ENCODE results near the gene VTI1B.
"Not testable (repeated sequence)": the region's sequence is repeated elsewhere in the genome, so short reads cannot be mapped to it uniquely, and the experiment has no call there.

The VTI1B gene

DNA sequence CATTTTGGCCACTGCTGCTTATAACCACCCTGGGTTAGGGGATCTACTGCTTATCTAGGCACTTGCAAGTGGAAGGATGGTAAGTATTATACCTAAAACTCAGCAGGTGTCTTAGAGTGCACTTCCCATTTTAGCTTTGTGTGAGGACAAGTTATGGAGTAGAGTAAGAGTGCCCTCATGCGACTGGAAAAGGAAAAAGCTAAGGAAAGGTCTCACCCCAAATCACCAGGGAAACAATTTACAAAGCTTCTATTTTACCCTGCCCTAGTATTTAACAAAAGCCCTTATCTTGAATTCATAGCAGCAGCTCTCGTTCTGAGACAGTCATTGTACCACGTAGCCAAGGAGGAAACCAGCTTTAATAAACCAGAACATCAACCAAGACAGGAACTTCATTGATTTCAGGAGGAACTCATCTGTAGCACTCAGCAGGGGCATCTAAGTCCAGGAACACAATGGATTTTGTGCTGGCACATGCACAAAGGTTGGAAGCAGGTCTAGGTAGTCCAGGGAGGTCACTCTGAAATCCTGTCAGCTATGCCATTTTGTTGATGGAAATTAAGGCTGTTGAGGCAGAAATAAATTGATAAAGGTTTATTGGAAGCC is 30.2 kb upstream of the VTI1B start:
- TF ChIP-seq EZH2phosphoT487 (conservative IDR thresholded peaks at IDR 0.05; ENCODE audit: low read length) = no peak
- TF ChIP-seq, protein P1, sequence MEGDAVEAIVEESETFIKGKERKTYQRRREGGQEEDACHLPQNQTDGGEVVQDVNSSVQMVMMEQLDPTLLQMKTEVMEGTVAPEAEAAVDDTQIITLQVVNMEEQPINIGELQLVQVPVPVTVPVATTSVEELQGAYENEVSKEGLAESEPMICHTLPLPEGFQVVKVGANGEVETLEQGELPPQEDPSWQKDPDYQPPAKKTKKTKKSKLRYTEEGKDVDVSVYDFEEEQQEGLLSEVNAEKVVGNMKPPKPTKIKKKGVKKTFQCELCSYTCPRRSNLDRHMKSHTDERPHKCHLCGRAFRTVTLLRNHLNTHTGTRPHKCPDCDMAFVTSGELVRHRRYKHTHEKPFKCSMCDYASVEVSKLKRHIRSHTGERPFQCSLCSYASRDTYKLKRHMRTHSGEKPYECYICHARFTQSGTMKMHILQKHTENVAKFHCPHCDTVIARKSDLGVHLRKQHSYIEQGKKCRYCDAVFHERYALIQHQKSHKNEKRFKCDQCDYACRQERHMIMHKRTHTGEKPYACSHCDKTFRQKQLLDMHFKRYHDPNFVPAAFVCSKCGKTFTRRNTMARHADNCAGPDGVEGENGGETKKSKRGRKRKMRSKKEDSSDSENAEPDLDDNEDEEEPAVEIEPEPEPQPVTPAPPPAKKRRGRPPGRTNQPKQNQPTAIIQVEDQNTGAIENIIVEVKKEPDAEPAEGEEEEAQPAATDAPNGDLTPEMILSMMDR (IDR thresholded peaks at IDR 0.05; ENCODE audit: insufficient read depth, low read length, poor library complexity, severe bottlenecking) = peak; percentile 56
- no peaks in the 10 kb centered on the region for H3F3A ChIP-seq (ENCODE audit: insufficient read depth)
- H3K9me2 ChIP-seq (replicated peaks; ENCODE audit: insufficient read depth, low read length) = no peaks in the 10 kb centered on the region
- peaks cover 12% of the 10 kb centered on the region; the same call in 1 of the 2 replicates for H3K9me3 ChIP-seq (ENCODE audit: insufficient read depth, low read length)
- no peaks in the 10 kb centered on the region for H3K27me3 ChIP-seq (ENCODE audit: low read length)
- no peaks in the 10 kb centered on the region for H4K20me1 ChIP-seq (ENCODE audit: low read depth, low read length)
- no peaks in the 10 kb centered on the region for H3K79me2 ChIP-seq (ENCODE audit: insufficient read depth, low read length)
- H2AFZ ChIP-seq (ENCODE audit: low read depth, low read length, severe bottlenecking) = no peak overlapping the region
- no peak overlapping the region for H3K9ac ChIP-seq (ENCODE audit: low read length)
- H3K4me3 ChIP-seq (ENCODE audit: insufficient read depth, low read length, poor library complexity, severe bottlenecking) = no peak overlapping the region
- H3K36me3 ChIP-seq (ENCODE audit: low read length) = no peaks in the 10 kb centered on the region
- H3K4me2 ChIP-seq (ENCODE audit: low read depth, low read length, poor library complexity, severe bottlenecking) = no peak overlapping the region
- no peak overlapping the region for H3K27ac ChIP-seq (ENCODE audit: low read depth, low read length)

DNA sequence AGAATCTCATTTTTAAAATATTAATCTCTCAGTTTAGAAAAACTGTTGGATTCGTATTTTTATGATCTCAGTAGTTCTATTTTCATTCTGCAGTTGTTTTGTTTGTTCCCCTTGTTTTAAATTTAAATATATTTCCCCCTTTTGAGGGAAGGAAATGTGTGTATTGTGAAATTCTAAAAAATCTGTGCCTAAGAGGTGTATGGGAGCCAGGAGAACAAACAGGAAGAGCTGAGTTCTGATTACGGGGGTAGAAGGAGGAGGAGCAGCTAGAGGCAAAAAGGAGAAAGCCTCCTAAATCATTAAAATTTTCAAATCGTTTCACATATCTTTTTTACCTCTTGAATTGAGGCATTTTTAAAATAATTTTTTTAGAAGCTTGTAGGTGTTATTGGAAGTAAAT is 29.6 kb upstream of the VTI1B start:
- Histone ChIP-seq H2AFZ (ENCODE audit: low read depth, low read length, severe bottlenecking) (no peak overlapping the region), H3K4me2 (ENCODE audit: low read depth, low read length, poor library complexity, severe bottlenecking) (no peak overlapping the region), H3K79me2 (ENCODE audit: insufficient read depth, low read length) (no peaks in the 10 kb centered on the region)

DNA sequence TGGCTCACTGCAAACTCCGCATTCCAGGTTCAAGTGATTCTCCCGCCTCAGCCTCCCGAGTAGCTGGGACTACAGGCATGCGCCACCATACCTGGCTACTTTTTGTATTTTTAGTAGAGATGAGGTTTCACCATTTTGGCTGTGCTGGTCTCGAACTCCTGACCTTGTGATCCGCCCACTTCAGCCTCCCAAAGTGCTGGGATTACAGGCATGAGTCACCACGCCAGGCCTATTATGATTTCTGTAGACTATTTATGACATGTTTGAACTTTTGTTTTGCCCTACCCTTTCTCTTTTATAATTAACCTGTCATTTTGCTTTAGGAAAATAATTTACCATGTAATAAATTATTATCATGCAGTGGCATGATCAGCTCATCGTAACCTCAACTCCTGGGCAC is 27.1 kb upstream of the VTI1B start, which contains the start of gene RDH12:
TSS of gene RDH12 (plus strand) at position 395 of the 400 bp plus-strand sequence. CDS start 20,757 bp downstream, outside the sequence.
- not testable (repeated sequence) for H3K9ac ChIP-seq (ENCODE audit: low read length); H3K9me3 ChIP-seq (ENCODE audit: insufficient read depth, low read length); H3K27ac ChIP-seq (ENCODE audit: low read depth, low read length); H3K4me3 ChIP-seq (ENCODE audit: insufficient read depth, low read length, poor library complexity, severe bottlenecking); H4K20me1 ChIP-seq (ENCODE audit: low read depth, low read length); H3K27me3 ChIP-seq (ENCODE audit: low read length); H2AFZ ChIP-seq (ENCODE audit: low read depth, low read length, severe bottlenecking); H3K4me2 ChIP-seq (ENCODE audit: low read depth, low read length, poor library complexity, severe bottlenecking); H3K79me2 ChIP-seq (ENCODE audit: insufficient read depth, low read length); H3K36me3 ChIP-seq (ENCODE audit: low read length); H3F3A ChIP-seq (ENCODE audit: insufficient read depth); H3K9me2 ChIP-seq (replicated peaks; ENCODE audit: insufficient read depth, low read length)

More for the DNA sequence above, 29.6 kb upstream of the VTI1B start:
- Histone ChIP-seq H3K9me3 (ENCODE audit: insufficient read depth, low read length) (peaks cover 7% of the 10 kb centered on the region; the same call in 1 of the 2 replicates), H4K20me1 (ENCODE audit: low read depth, low read length) (no peaks in the 10 kb centered on the region), H3K27ac (ENCODE audit: low read depth, low read length) (no peak overlapping the region), H3K36me3 (ENCODE audit: low read length) (no peaks in the 10 kb centered on the region), H3F3A (ENCODE audit: insufficient read depth) (no peaks in the 10 kb centered on the region), H3K9me2 (replicated peaks; ENCODE audit: insufficient read depth, low read length) (no peaks in the 10 kb centered on the region), H3K27me3 (ENCODE audit: low read length) (no peaks in the 10 kb centered on the region), H3K9ac (ENCODE audit: low read length) (no peak overlapping the region), H3K4me3 (ENCODE audit: insufficient read depth, low read length, poor library complexity, severe bottlenecking) (no peak overlapping the region)
- TF ChIP-seq EZH2phosphoT487 (conservative IDR thresholded peaks at IDR 0.05; ENCODE audit: low read length) = no peak
- TF ChIP-seq, protein P1 (IDR thresholded peaks at IDR 0.05; ENCODE audit: insufficient read depth, low read length, poor library complexity, severe bottlenecking) = no peak

DNA sequence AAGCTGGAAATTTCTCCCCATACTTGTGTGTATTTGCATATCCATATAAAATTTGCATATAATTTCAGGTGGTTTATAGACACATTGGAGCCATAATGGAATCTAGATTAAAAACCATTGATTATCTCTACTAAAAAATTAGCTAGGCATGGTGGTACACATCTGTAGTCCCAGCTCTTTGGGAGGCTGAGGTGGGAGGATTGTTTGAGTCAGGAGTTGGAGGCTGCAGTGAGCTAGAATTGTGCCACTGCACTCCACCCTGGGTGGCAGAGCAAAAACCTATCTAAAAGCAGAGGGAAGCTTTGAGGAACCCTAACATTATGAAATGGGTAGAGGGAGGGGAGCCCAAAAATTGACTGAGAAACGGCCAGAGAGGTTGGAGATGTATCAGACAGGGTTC is 23.7 kb upstream of the VTI1B start:
- no peak overlapping the region for H3K27ac ChIP-seq (ENCODE audit: low read depth, low read length)
- peaks cover 18% of the 10 kb centered on the region for H3K79me2 ChIP-seq (ENCODE audit: insufficient read depth, low read length)
- no peaks in the 10 kb centered on the region for H3K27me3 ChIP-seq (ENCODE audit: low read length)
- H3K9ac ChIP-seq (ENCODE audit: low read length) = no peak overlapping the region
- no peaks in the 10 kb centered on the region for H3K9me3 ChIP-seq (ENCODE audit: insufficient read depth, low read length)
- H3K4me2 ChIP-seq (ENCODE audit: low read depth, low read length, poor library complexity, severe bottlenecking) = no peak overlapping the region
- no peak overlapping the region for H3K4me3 ChIP-seq (ENCODE audit: insufficient read depth, low read length, poor library complexity, severe bottlenecking)
- no peak overlapping the region for H2AFZ ChIP-seq (ENCODE audit: low read depth, low read length, severe bottlenecking)
- no peaks in the 10 kb centered on the region for H3K36me3 ChIP-seq (ENCODE audit: low read length)
- no peaks in the 10 kb centered on the region for H3K9me2 ChIP-seq (replicated peaks; ENCODE audit: insufficient read depth, low read length)
- no peaks in the 10 kb centered on the region for H4K20me1 ChIP-seq (ENCODE audit: low read depth, low read length)
- TF ChIP-seq EZH2phosphoT487 (conservative IDR thresholded peaks at IDR 0.05; ENCODE audit: low read length) = no peak
- TF ChIP-seq, protein P1 (IDR thresholded peaks at IDR 0.05; ENCODE audit: insufficient read depth, low read length, poor library complexity, severe bottlenecking) = no peak
- no peaks in the 10 kb centered on the region for H3F3A ChIP-seq (ENCODE audit: insufficient read depth)
